Testis (tissue), 2 donors: Measurements from ENCODE around the gene LYRM7.

Source experiments
- CTCF ChIP-seq, 3 experiments: fragments of 450-650 bp in 2 of 3; fragments of 200-600 bp in 1 of 3; sonication (generic) in 1 of 3; IDR thresholded peaks; one replicate each; pipeline ENCODE4 v1.5.1; 2016 to 2019; ENCODE audit warnings: antibody characterized with exemption in 3 of 3, mild to moderate bottlenecking in 2 of 3, moderate library complexity in 1 of 3
- POLR2A ChIP-seq: fragments of 450-650 bp; IDR thresholded peaks from one replicate; pipeline ENCODE4 v1.6.1; 2017; ENCODE audit warnings: antibody characterized with exemption, mild to moderate bottlenecking, moderate library complexity

GRCh38 chr5:131242728-131243255 lies 72.0 kb downstream of the LYRM7 start:
- TF ChIP-seq CTCF (IDR thresholded peaks at IDR 0.05) (no peak), POLR2A (no peak)
